ENCODE measurements around the gene PUS1.

DNA sequence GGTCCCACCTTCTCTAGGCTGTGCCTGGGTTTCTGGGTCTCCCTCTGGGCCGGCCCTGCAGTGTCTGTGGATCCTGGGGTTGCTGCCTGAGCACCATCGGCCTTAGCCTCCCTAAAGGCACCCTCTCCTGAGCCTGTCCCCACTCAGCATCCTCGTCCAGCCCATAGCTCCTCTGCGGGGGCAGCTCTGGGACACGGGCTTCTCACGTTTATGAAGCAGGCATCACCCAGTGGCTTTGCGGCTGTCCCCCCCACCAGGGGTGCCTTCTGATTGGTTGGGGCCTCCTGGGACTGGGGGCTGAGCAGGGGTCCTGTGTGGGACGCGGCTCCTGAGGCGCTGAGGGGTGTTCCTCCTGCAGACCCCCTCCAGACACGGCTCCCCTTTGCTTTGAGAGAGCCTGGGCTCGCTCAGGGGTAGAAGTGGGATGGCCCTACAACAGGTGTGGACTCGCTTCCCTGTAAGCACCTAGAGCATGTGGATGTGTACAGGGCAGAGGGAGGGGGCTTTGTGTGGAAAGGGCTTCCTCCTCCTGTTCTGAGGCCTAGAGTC lies 23.9 kb upstream of the PUS1 start:
- TF ChIP-seq FOXM1 (IDR thresholded peaks at IDR 0.05; ENCODE audit: borderline replicate concordance): no peak
- no peak for TF ChIP-seq NFRKB (IDR thresholded peaks at IDR 0.05)
- no peak for TF ChIP-seq PKNOX1 (IDR thresholded peaks at IDR 0.05)
- TF ChIP-seq CTBP1 (IDR thresholded peaks at IDR 0.05; ENCODE audit: borderline replicate concordance): no peak
- TF ChIP-seq ELF4 (IDR thresholded peaks at IDR 0.05): no peak
- TF ChIP-seq SP1 (IDR thresholded peaks at IDR 0.05): no peak
- no peak for TF ChIP-seq ARNT (IDR thresholded peaks at IDR 0.05)
- no peak for TF ChIP-seq FOXA1 (IDR thresholded peaks at IDR 0.05)
- TF ChIP-seq BHLHE40 (IDR thresholded peaks at IDR 0.05; ENCODE audit: borderline replicate concordance): no peak
- TF ChIP-seq SUZ12 (IDR thresholded peaks at IDR 0.05): no peak
- no peak for TF ChIP-seq ZNF384 (IDR thresholded peaks at IDR 0.05)
- no peak for TF ChIP-seq HDGF (IDR thresholded peaks at IDR 0.05; ENCODE audit: borderline replicate concordance)
- no peak for TF ChIP-seq FOXK2 (IDR thresholded peaks at IDR 0.05)

Data from HEK293T (cell line).